Lower lobe of right lung (tissue), 2 donors: ENCODE measurements around the gene IL17RA. TPM values are rescaled to one million over a fixed set of nuclear protein-coding genes. Genes with fewer than 3 reads are reported as not detected.
A peak's percentile ranks its signal among the peaks of the same experiment; 100 is the strongest.

Experiments used
- ATAC-seq, 2 donors: fragments of 200-7000 bp; cut with Tn5 transposase; one replicate each; pipeline ENCODE4 v1.9.1; 2020 to 2022; ENCODE audit warnings: mild to moderate bottlenecking in 2 of 2, moderate library complexity in 2 of 2
- DNase-seq: peaks from one replicate; pipeline ENCODE4 v3.0.0-alpha.2; 2020
- H3K27ac ChIP-seq: fragments of 200-600 bp; one replicate; pipeline ENCODE4 v1.8.0; 2022
- H3K27me3 ChIP-seq: fragments of 200-600 bp; one replicate; pipeline ENCODE4 v1.8.0; 2022; ENCODE audit warnings: low read depth
- H3K36me3 ChIP-seq: fragments of 200-600 bp; one replicate; pipeline ENCODE4 v1.8.0; 2022; ENCODE audit warnings: mild to moderate bottlenecking
- H3K4me1 ChIP-seq: fragments of 200-600 bp; one replicate; pipeline ENCODE4 v1.8.0; 2022
- H3K4me3 ChIP-seq: fragments of 200-600 bp; one replicate; pipeline ENCODE4 v1.8.0; 2022; ENCODE audit warnings: mild to moderate bottlenecking
- H3K9me3 ChIP-seq: fragments of 200-600 bp; one replicate; pipeline ENCODE4 v1.8.0; 2022
- intact Hi-C: fragments of 100-400 bp; cut with DNase I; formaldehyde crosslinking; loops from one replicate; pipeline ENCODE4 v1.11.0; 2022
- total RNA-seq: library from RNA; stranded (reverse); fragmentation: NEBNext Ultra II Directional; extraction: Animal tissue kit (Norgen Biotek cat#: 25700); gene quantifications from one replicate; pipeline ENCODE4 v1.2.1, GENCODE V29; 2021
- TF ChIP-seq, protein P1 (sequence below): fragments of 200-600 bp; IDR thresholded peaks from one replicate; pipeline ENCODE4 v1.8.0; 2022; ENCODE audit warnings: antibody characterized with exemption, mild to moderate bottlenecking
- donor health status: DM: no; HTN: yes; CAD: no; lungs with severe emphysema.

Gene IL17RA
- total RNA-seq, 1 donor from 2014 or later, result 54.8 TPM

DNA sequence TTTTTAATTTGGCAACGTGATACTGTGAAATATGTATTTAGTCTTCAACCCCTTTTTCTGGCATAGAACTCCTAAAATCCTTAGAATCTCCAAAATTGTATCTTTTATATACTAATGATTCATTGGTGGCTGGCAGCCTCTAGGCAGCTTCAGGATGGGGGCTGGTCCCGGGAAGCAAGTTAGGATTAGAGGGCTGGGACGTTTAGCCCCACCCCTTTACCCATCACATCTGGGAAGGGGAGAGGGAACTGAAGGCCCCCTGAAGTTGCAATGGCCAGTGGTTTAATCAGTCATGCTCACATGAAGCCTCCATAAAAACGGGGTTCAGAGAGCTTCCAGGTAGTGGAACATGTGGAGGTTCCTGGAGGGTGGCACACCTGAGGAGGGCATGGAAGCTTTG is 7.1 kb downstream of the IL17RA start:
- intact Hi-C loops, result no loop called here
- Histone ChIP-seq H3K4me3 (no peak overlapping the region), H3K9me3 (no peaks in the 10 kb centered on the region), H3K27ac (no peak overlapping the region), H3K27me3 (no peaks in the 10 kb centered on the region), H3K36me3 (peaks cover 8% of the 10 kb centered on the region), H3K4me1 (peaks cover 20% of the 10 kb centered on the region)
- DNase-seq, result no peak
- TF ChIP-seq, protein P1, sequence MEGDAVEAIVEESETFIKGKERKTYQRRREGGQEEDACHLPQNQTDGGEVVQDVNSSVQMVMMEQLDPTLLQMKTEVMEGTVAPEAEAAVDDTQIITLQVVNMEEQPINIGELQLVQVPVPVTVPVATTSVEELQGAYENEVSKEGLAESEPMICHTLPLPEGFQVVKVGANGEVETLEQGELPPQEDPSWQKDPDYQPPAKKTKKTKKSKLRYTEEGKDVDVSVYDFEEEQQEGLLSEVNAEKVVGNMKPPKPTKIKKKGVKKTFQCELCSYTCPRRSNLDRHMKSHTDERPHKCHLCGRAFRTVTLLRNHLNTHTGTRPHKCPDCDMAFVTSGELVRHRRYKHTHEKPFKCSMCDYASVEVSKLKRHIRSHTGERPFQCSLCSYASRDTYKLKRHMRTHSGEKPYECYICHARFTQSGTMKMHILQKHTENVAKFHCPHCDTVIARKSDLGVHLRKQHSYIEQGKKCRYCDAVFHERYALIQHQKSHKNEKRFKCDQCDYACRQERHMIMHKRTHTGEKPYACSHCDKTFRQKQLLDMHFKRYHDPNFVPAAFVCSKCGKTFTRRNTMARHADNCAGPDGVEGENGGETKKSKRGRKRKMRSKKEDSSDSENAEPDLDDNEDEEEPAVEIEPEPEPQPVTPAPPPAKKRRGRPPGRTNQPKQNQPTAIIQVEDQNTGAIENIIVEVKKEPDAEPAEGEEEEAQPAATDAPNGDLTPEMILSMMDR, result no peak
- ATAC-seq, result no peak

DNA sequence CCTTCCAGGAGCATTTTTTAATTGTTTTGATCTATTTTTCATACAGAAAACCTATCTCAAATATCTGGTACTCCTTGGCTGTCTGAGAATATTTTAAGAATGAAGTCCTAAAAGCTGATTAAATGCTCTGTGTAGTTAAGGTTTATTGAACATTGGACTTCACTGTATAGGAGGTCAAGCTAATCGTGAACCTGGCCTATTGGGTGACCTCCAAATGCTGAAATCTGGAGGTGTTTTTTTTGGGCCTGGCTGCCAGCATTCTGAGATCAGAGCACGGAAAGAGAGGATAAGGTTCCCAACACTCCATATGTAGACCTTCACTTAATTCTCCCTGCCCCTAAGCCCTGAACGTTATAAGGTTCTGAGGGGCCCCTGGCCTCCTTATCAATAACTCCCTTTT is 8.3 kb downstream of the IL17RA start:
- Histone ChIP-seq H3K36me3 (peaks cover 20% of the 10 kb centered on the region), H3K27ac (no peak overlapping the region), H3K4me3 (no peak overlapping the region), H3K9me3 (no peaks in the 10 kb centered on the region), H3K4me1 (peaks cover 20% of the 10 kb centered on the region), H3K27me3 (no peaks in the 10 kb centered on the region)
- DNase-seq, result no peak
- TF ChIP-seq, protein P1, result no peak
- intact Hi-C loops, result no loop called here
- ATAC-seq, result no peak

DNA sequence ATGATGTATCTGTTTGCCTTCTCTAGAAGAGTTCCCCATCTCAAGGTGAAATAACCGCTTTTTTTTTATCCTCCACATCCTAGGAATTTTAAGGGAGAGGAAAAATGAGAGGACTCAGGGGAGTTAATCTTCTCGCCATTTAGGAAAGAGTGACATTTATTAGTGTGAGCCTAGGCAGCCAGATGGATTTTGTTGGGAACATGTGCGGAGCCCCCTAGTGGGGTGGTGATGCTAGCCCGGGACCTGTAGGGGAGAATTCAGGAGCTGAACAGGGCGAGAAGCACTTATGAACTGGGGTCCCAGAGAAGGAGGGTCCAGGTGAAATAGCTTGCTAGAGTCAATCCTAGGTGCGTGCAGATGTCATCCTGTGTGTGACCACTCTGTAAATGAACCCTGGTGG is 10.7 kb downstream of the IL17RA start:
- Histone ChIP-seq H3K27me3 (no peaks in the 10 kb centered on the region), H3K27ac (no peak overlapping the region), H3K9me3 (no peaks in the 10 kb centered on the region), H3K4me3 (no peak overlapping the region), H3K4me1 (peaks cover 36% of the 10 kb centered on the region), H3K36me3 (peaks cover 45% of the 10 kb centered on the region)
- intact Hi-C loops, result no loop called here
- ATAC-seq, result no peak
- no peak for DNase-seq
- TF ChIP-seq, protein P1, result no peak

DNA sequence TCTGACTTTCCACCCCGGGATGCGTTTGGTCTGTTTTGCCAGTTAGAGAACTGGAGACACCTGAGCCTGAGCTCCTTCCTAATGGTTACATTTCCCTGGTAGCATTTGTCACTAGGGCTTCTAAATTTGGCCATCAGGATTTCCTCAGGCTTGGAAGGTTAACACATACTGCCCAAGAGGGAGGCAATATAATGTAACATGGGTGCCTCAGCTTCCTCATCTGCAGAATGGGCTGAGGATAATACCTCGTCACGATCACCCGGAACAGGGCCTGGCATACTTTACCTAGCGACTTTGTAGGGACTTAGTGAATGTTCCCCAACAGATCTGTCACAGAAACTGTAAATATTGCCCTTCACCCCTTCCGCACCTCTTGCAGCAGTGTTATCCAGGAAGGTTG is 11.3 kb downstream of the IL17RA start:
- Histone ChIP-seq H3K9me3 (no peaks in the 10 kb centered on the region), H3K4me1 (peaks cover 42% of the 10 kb centered on the region), H3K4me3 (no peak overlapping the region), H3K36me3 (peaks cover 50% of the 10 kb centered on the region), H3K27me3 (no peaks in the 10 kb centered on the region), H3K27ac (no peak overlapping the region)
- ATAC-seq (no peak), DNase-seq (no peak)
- TF ChIP-seq, protein P1, result no peak
- intact Hi-C loops, result no loop called here

DNA sequence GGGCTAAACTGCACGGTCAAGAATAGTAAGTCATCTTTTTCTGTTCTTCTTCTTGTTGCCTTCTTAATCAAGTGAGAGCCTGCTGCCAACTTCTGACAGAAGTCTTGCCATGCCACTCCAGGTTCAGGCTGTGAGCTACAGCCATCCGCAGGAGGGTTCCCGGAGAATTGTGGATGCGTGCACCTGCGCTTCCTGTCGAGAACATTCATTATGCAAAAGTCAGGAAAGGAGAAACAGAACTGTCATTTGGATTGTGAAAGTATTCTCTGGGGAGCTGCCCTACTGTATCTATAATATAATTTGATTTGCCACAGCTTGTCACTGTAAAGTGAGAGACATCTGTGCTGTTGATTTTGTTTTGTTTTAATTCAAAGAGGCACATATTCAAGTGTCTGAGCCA is 12.3 kb downstream of the IL17RA start:
- TF ChIP-seq, protein P1, result no peak
- intact Hi-C loops, result no loop called here
- Histone ChIP-seq H3K4me1 (peaks cover 52% of the 10 kb centered on the region), H3K9me3 (no peaks in the 10 kb centered on the region), H3K4me3 (no peak overlapping the region), H3K36me3 (peaks cover 60% of the 10 kb centered on the region), H3K27me3 (no peaks in the 10 kb centered on the region), H3K27ac (no peak overlapping the region)
- no peak for DNase-seq
- ATAC-seq, result no peak

DNA sequence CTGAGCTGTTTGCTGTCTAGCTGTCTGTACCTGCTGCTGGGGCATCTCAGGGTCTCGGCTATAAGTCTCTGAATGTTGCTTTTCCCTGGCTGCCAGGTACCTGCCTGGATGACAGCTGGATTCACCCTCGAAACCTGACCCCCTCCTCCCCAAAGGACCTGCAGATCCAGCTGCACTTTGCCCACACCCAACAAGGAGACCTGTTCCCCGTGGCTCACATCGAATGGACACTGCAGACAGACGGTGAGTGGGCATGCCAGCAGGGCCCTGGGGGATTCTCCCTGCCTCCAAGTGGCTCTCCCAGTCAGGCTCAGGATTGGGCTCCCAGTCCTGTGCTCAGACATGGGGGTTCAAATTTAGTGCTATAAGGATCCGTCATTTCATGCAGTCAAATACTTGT is 12.9 kb downstream of the IL17RA start:
- Histone ChIP-seq H3K27ac (peak overlapping the region; percentile 18), H3K4me1 (peaks cover 53% of the 10 kb centered on the region), H3K4me3 (no peak overlapping the region), H3K27me3 (no peaks in the 10 kb centered on the region), H3K36me3 (peaks cover 66% of the 10 kb centered on the region), H3K9me3 (no peaks in the 10 kb centered on the region)
- intact Hi-C loops, result no loop called here
- TF ChIP-seq, protein P1, result no peak
- ATAC-seq, result no peak
- DNase-seq, result no peak
